NCI-H446 (cell line): ENCODE results near the gene PCYT1A.
"Not testable (repeated sequence)": the region's sequence is repeated elsewhere in the genome, so short reads cannot be mapped to it uniquely, and the experiment has no call there.

Experiments used
- DNase-seq, 2 experiments: peaks; one replicate each; lab custom pipeline; 2025; lab: John Stamatoyannopoulos, UW

The PCYT1A gene

DNA sequence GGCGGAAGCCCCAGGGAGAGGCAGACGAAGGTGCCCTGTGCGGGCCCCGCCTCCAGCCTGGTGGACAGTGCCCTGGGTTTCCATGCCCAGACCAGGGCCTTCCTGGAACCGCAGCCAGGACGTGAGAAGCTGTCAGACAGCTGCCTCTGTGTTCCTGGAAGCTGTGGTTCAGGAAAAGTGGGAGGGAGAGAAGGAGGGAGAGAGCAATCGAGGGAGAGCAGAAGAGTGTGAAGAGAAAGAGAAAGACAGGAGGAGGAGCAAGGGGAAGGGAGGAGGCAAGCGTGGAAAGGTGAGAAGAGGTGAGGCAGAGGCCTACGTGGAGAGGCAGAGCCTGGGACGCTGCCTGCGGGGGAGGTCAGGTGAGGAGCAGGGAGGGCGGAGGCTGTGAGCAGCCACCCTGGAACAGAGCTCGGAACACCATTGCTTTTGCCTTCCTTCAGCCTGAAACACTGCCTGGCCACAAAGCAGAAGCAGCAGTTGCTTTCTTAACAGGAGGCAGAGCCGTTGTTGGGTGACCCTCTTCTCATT lies 94.9 kb downstream of the PCYT1A start:
- DNase-seq = no peak

- no peak for DNase-seq
These were observed 95.4 kb downstream of the PCYT1A start for GRCh38 chr3:196192036-196192523.

DNA sequence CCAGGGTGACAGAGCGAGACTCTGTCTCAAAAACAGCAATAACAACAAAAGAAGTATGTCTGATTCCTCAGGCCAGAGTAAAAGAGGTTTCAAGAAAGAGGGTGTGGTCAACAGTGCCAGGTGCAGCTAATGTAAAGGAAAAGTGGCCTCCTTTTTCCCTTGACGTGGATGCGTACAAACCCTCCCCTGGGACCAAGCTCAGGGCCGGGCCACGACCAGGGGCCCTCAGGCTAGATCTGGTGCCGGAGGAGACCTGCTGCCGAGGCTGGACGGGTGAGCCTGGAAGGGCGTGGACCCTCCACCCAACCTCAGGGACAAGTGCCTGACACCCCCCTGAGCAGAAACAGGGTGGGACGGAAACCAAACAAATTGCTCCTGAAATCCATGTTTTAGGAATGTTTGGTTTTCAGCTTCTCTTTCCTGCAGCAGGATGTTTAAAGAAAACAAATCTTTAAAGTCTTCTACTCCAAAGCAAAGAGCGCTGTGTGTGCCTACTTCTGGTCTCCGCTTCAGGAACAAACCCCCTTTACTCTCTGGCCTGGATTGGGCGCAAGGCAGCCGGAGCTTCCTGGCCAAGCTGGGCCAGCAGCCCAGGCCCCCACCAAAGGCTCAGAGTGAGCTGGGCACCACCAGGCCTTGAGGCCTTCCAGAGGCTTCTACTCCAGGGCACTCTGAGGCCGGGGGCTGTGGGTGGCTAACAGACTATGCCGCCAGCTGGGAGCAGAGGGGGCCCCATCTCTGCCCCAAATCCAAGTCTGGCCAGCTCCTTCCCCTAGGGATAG lies 97.8 kb downstream of the PCYT1A start:
- DNase-seq = no peak

DNA sequence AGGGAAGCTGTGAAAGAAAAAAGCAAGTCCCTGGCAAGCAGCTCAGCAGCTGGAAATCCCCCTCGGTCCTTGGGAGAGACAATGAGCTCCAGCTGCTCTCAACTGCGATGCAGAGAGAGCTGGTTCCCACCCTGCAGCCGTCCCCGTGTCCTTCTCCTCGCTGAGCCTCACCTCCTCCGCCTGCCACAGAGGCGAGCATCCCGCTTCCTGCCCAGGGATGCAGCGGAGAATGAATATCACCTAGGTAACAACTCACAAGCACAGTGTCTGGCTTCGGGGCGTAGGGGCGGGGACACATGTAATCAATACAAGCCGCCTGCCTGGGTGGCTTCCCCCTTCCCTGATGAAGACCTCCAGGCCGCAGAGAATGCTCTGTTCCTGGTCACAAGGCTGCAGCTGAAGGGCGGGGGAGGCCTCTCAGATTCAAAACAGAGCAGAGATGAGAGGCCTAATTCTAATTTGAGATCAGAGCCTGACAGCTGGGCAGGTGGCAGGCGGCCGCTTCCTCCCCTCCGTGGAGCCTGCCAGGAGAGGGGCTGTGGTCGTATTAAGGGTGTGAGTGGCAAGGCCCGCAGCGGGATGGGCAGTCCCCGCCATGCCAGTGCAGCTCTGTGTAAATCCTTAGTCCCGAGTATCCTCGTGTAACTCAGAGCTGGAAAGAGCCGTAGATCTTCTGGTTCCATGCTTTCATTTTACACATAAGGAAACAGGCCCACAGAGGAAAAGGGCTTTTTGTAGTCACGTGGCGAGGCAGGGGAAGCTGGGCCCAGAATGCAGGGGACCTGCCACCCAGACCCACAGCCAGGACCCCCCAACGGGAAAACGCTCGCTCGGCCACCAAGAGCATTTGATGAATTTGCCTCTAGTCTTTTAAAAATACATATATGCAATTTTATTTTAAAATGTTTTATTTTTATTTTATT lies 100.6 kb downstream of the PCYT1A start:
- no peak for DNase-seq

- DNase-seq = no peak
These were observed 102.6 kb downstream of the PCYT1A start for GRCh38 chr3:196184881-196185280.

DNA sequence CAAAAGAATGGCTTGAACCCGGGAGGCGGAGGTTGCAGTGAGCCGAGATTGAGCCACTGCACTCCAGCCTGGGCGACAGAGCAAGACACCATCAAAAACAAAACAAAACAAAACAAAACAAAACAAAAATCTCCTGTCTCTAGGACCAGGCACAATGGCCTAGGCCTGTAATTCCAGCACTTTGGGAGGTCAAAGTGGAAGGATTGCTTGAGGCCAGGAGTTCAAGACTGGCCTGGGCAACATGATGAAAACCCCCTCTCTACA lies 103.4 kb downstream of the PCYT1A start:
- not testable (repeated sequence) for DNase-seq

GRCh38 chr3:196181127-196181546 lies 106.4 kb downstream of the PCYT1A start:
- no peak for DNase-seq

GRCh38 chr3:196180346-196180745 lies 107.2 kb downstream of the PCYT1A start:
- DNase-seq = no peak
